ENCODE results near the gene PAFAH1B1. TPM values are rescaled to one million over a fixed set of nuclear protein-coding genes. Genes with fewer than 3 reads are reported as not detected.

PAFAH1B1 gene
- total and polyA plus RNA-seq, 4 donors, result 121 to 334 (median 230) TPM

- H3K4me3 ChIP-seq (ENCODE audit: low read depth, low read length), result no peak overlapping the region
- DNase-seq (ENCODE audit: low read depth in 4 of 6, low spot score in 6 of 6), result no peak
- H3K4me1 ChIP-seq (ENCODE audit: control insufficient read depth, insufficient read depth, low read length), result peaks cover 35% of the 10 kb centered on the region
- H3K27me3 ChIP-seq (ENCODE audit: control insufficient read depth, insufficient read depth, low read length), result no peaks in the 10 kb centered on the region
- WGBS (ENCODE audit: insufficient coverage), result 78% methylated on average over 7 of the region's 7 CpGs
- H3K36me3 ChIP-seq (ENCODE audit: control insufficient read depth, insufficient read depth, low read length), result peaks cover 81% of the 10 kb centered on the region
- no peaks in the 10 kb centered on the region for H3K9me3 ChIP-seq (ENCODE audit: control insufficient read depth, insufficient read depth, low read length)
- H3K27ac ChIP-seq (ENCODE audit: low read depth, low read length), result no peak overlapping the region
Observed at GRCh38 chr17:2705263-2705662, 111.8 kb downstream of the PAFAH1B1 start.

GRCh38 chr17:2705888-2706795 is 112.7 kb downstream of the PAFAH1B1 start:
- Histone ChIP-seq H3K4me3 (ENCODE audit: low read depth, low read length) (no peak overlapping the region), H3K27ac (ENCODE audit: low read depth, low read length) (no peak overlapping the region), H3K9me3 (ENCODE audit: control insufficient read depth, insufficient read depth, low read length) (no peaks in the 10 kb centered on the region), H3K36me3 (ENCODE audit: control insufficient read depth, insufficient read depth, low read length) (peaks cover 72% of the 10 kb centered on the region), H3K27me3 (ENCODE audit: control insufficient read depth, insufficient read depth, low read length) (no peaks in the 10 kb centered on the region), H3K4me1 (ENCODE audit: control insufficient read depth, insufficient read depth, low read length) (peaks cover 43% of the 10 kb centered on the region)
- 92% methylated on average over 18 of the region's 25 CpGs for WGBS (ENCODE audit: insufficient coverage)
- DNase-seq (ENCODE audit: low read depth in 4 of 6, low spot score in 6 of 6), result no peak

GRCh38 chr17:2706911-2707510 is 113.6 kb downstream of the PAFAH1B1 start:
- Histone ChIP-seq H3K9me3 (ENCODE audit: control insufficient read depth, insufficient read depth, low read length) (no peaks in the 10 kb centered on the region), H3K36me3 (ENCODE audit: control insufficient read depth, insufficient read depth, low read length) (peaks cover 64% of the 10 kb centered on the region), H3K27ac (ENCODE audit: low read depth, low read length) (no peak overlapping the region), H3K4me1 (ENCODE audit: control insufficient read depth, insufficient read depth, low read length) (peaks cover 45% of the 10 kb centered on the region), H3K27me3 (ENCODE audit: control insufficient read depth, insufficient read depth, low read length) (no peaks in the 10 kb centered on the region), H3K4me3 (ENCODE audit: low read depth, low read length) (no peak overlapping the region)
- DNase-seq (ENCODE audit: low read depth in 4 of 6, low spot score in 6 of 6), result no peak
- WGBS (ENCODE audit: insufficient coverage), result 84% methylated on average over 18 of the region's 21 CpGs

GRCh38 chr17:2707721-2708584 is 114.5 kb downstream of the PAFAH1B1 start:
- no peak overlapping the region for H3K4me3 ChIP-seq (ENCODE audit: low read depth, low read length)
- peak in 1 of 6 donors; percentile 52 for DNase-seq (ENCODE audit: low read depth in 4 of 6, low spot score in 6 of 6)
- peaks cover 54% of the 10 kb centered on the region for H3K36me3 ChIP-seq (ENCODE audit: control insufficient read depth, insufficient read depth, low read length)
- WGBS (ENCODE audit: insufficient coverage), result 74% methylated on average over 12 of the region's 13 CpGs
- H3K4me1 ChIP-seq (ENCODE audit: control insufficient read depth, insufficient read depth, low read length), result peaks cover 55% of the 10 kb centered on the region
- no peaks in the 10 kb centered on the region for H3K27me3 ChIP-seq (ENCODE audit: control insufficient read depth, insufficient read depth, low read length)
- H3K27ac ChIP-seq (ENCODE audit: low read depth, low read length), result no peak overlapping the region
- H3K9me3 ChIP-seq (ENCODE audit: control insufficient read depth, insufficient read depth, low read length), result no peaks in the 10 kb centered on the region

- 85% methylated on average over 14 of the region's 21 CpGs for WGBS (ENCODE audit: insufficient coverage)
Observed at GRCh38 chr17:2708585-2709182, 115.2 kb downstream of the PAFAH1B1 start.

GRCh38 chr17:2709183-2709661 is 115.8 kb downstream of the PAFAH1B1 start:
- WGBS (ENCODE audit: insufficient coverage), result 83% methylated on average over 10 of the region's 10 CpGs
- Histone ChIP-seq H3K9me3 (ENCODE audit: control insufficient read depth, insufficient read depth, low read length) (no peaks in the 10 kb centered on the region), H3K4me1 (ENCODE audit: control insufficient read depth, insufficient read depth, low read length) (peaks cover 56% of the 10 kb centered on the region), H3K27me3 (ENCODE audit: control insufficient read depth, insufficient read depth, low read length) (no peaks in the 10 kb centered on the region), H3K4me3 (ENCODE audit: low read depth, low read length) (no peak overlapping the region), H3K27ac (ENCODE audit: low read depth, low read length) (no peak overlapping the region), H3K36me3 (ENCODE audit: control insufficient read depth, insufficient read depth, low read length) (peaks cover 42% of the 10 kb centered on the region)
- no peak for DNase-seq (ENCODE audit: low read depth in 4 of 6, low spot score in 6 of 6)

More at GRCh38 chr17:2708585-2709182, 115.2 kb downstream of the PAFAH1B1 start:
- Histone ChIP-seq H3K9me3 (ENCODE audit: control insufficient read depth, insufficient read depth, low read length) (no peaks in the 10 kb centered on the region), H3K27me3 (ENCODE audit: control insufficient read depth, insufficient read depth, low read length) (no peaks in the 10 kb centered on the region), H3K27ac (ENCODE audit: low read depth, low read length) (no peak overlapping the region), H3K4me1 (ENCODE audit: control insufficient read depth, insufficient read depth, low read length) (peaks cover 56% of the 10 kb centered on the region), H3K4me3 (ENCODE audit: low read depth, low read length) (no peak overlapping the region), H3K36me3 (ENCODE audit: control insufficient read depth, insufficient read depth, low read length) (peaks cover 47% of the 10 kb centered on the region)
- DNase-seq (ENCODE audit: low read depth in 4 of 6, low spot score in 6 of 6), result no peak

GRCh38 chr17:2710071-2710802 is 116.8 kb downstream of the PAFAH1B1 start:
- peaks cover 56% of the 10 kb centered on the region for H3K4me1 ChIP-seq (ENCODE audit: control insufficient read depth, insufficient read depth, low read length)

GRCh38 chr17:2710803-2711607 is 117.6 kb downstream of the PAFAH1B1 start:
- under 1% methylated on average over 82 of the region's 82 CpGs for WGBS (ENCODE audit: insufficient coverage)

More at GRCh38 chr17:2710071-2710802, 116.8 kb downstream of the PAFAH1B1 start:
- Histone ChIP-seq H3K27ac (ENCODE audit: low read depth, low read length) (no peak overlapping the region), H3K9me3 (ENCODE audit: control insufficient read depth, insufficient read depth, low read length) (no peaks in the 10 kb centered on the region), H3K36me3 (ENCODE audit: control insufficient read depth, insufficient read depth, low read length) (peaks cover 31% of the 10 kb centered on the region), H3K27me3 (ENCODE audit: control insufficient read depth, insufficient read depth, low read length) (no peaks in the 10 kb centered on the region), H3K4me3 (ENCODE audit: low read depth, low read length) (peak overlapping the region; percentile 57)
- WGBS (ENCODE audit: insufficient coverage), result 68% methylated on average over 13 of the region's 16 CpGs
- DNase-seq (ENCODE audit: low read depth in 4 of 6, low spot score in 6 of 6), result no peak

More at GRCh38 chr17:2710803-2711607, 117.6 kb downstream of the PAFAH1B1 start:
- no peaks in the 10 kb centered on the region for H3K9me3 ChIP-seq (ENCODE audit: control insufficient read depth, insufficient read depth, low read length)
- H3K4me3 ChIP-seq (ENCODE audit: low read depth, low read length), result peak overlapping the region; percentile 57
- no peak overlapping the region for H3K27ac ChIP-seq (ENCODE audit: low read depth, low read length)
- peaks cover 56% of the 10 kb centered on the region for H3K4me1 ChIP-seq (ENCODE audit: control insufficient read depth, insufficient read depth, low read length)
- peaks cover 30% of the 10 kb centered on the region for H3K36me3 ChIP-seq (ENCODE audit: control insufficient read depth, insufficient read depth, low read length)
- no peaks in the 10 kb centered on the region for H3K27me3 ChIP-seq (ENCODE audit: control insufficient read depth, insufficient read depth, low read length)
- DNase-seq (ENCODE audit: low read depth in 4 of 6, low spot score in 6 of 6), result peak in 2 of 6 donors; percentile 29 to 43

All from spinal cord (tissue), 10 donors.